Measurements from ENCODE around the gene NOTUM. TPM values are rescaled to one million over a fixed set of nuclear protein-coding genes. Genes with fewer than 3 reads are reported as not detected.
A peak's percentile ranks its signal among the peaks of the same experiment; 100 is the strongest.

The NOTUM gene
- polyA plus RNA-seq, 3 donors = not detected

- Histone ChIP-seq H3K9me3 (replicated peaks in 1 of 2; ENCODE audit: control insufficient read depth in 1 of 2, insufficient read depth in 1 of 2, low read length in 2 of 2) (peaks cover 0 to 5% of the 10 kb centered on the region in 2 donors), H3K4me2 (replicated peaks; ENCODE audit: extremely low read depth, low read length, poor library complexity, severe bottlenecking) (no peak overlapping the region), H3K4me1 (ENCODE audit: control insufficient read depth in 1 of 2, insufficient read depth in 2 of 2, low read length in 2 of 2) (peaks cover 10 to 19% of the 10 kb centered on the region in 2 donors), H3K36me3 (replicated peaks in 1 of 2; ENCODE audit: control insufficient read depth in 1 of 2, insufficient read depth in 2 of 2, low read length in 2 of 2) (no peaks in the 10 kb centered on the region), H3K9ac (ENCODE audit: insufficient read depth, low read length, poor library complexity, severe bottlenecking) (no peak overlapping the region), H3K27me3 (ENCODE audit: control insufficient read depth in 2 of 2, insufficient read depth in 2 of 2, low read length in 2 of 2) (peaks cover 22 to 37% of the 10 kb centered on the region in 2 donors), H3K79me2 (ENCODE audit: insufficient read depth, low read length) (no peaks in the 10 kb centered on the region), H3K4me3 (replicated peaks in 1 of 3; ENCODE audit: low read depth in 2 of 3, low read length in 3 of 3) (no peak overlapping the region), H2AFZ (ENCODE audit: insufficient read depth, low read depth, low read length, poor library complexity, severe bottlenecking) (no peak overlapping the region), H4K20me1 (ENCODE audit: insufficient read depth, low read length) (no peaks in the 10 kb centered on the region), H3K27ac (ENCODE audit: low read depth in 1 of 2, low read length in 2 of 2) (no peak overlapping the region)
- peak in 1 of 3 donors; percentile 4 for DNase-seq
- WGBS (ENCODE audit: insufficient coverage) = 97% methylated on average over 11 of the region's 19 CpGs
- H3K27ac Mint-ChIP-seq = no peak overlapping the region
- H3K4me1 Mint-ChIP-seq = peaks cover 5% of the 10 kb centered on the region
- H3K27me3 Mint-ChIP-seq (ENCODE audit: low read depth in 3 of 3) = peaks cover 25 to 55% (median 32%) of the 10 kb centered on the region in 3 donors
- intact Hi-C loops (cut with micrococcal nuclease) = loop anchor here in 1 of 2 donors (2.0 kb wide), 1 partner anchor 65 kb away; the partner anchor contains the start of genes CENPX and LRRC45
- no peak for TF ChIP-seq CTCF (IDR thresholded peaks at IDR 0.05)
- H3K9me3 Mint-ChIP-seq = peaks cover 0 to 13% (median 5%) of the 10 kb centered on the region in 7 donors
- H3K36me3 Mint-ChIP-seq = peaks cover 0 to 6% of the 10 kb centered on the region in 2 donors
- H3K4me3 Mint-ChIP-seq = peak overlapping the region in 1 of 2 donors; percentile 82
These were observed 3.1 kb downstream of the NOTUM start for GRCh38 chr17:81957691-81958432.

- no peak overlapping the region for H3K4me2 ChIP-seq (replicated peaks; ENCODE audit: extremely low read depth, low read length, poor library complexity, severe bottlenecking)
- Mint-ChIP-seq H3K4me3 (no peak overlapping the region), H3K27ac (peak overlapping the region in 1 of 7 donors; percentile 17), H3K36me3 (peaks cover 0 to 3% of the 10 kb centered on the region in 2 donors), H3K9me3 (peaks cover 0 to 7% (median 5%) of the 10 kb centered on the region in 7 donors), H3K27me3 (ENCODE audit: low read depth in 3 of 3) (peaks cover 17 to 47% (median 24%) of the 10 kb centered on the region in 3 donors), H3K4me1 (peaks cover 3% of the 10 kb centered on the region)
- H3K4me3 ChIP-seq (replicated peaks in 1 of 3; ENCODE audit: low read depth in 2 of 3, low read length in 3 of 3) = no peak overlapping the region
- no peak overlapping the region for H3K9ac ChIP-seq (ENCODE audit: insufficient read depth, low read length, poor library complexity, severe bottlenecking)
- TF ChIP-seq CTCF (IDR thresholded peaks at IDR 0.05) = no peak
- no peaks in the 10 kb centered on the region for H3K36me3 ChIP-seq (replicated peaks in 1 of 2; ENCODE audit: control insufficient read depth in 1 of 2, insufficient read depth in 2 of 2, low read length in 2 of 2)
- no peaks in the 10 kb centered on the region for H4K20me1 ChIP-seq (ENCODE audit: insufficient read depth, low read length)
- H3K27ac ChIP-seq (ENCODE audit: low read depth in 1 of 2, low read length in 2 of 2) = no peak overlapping the region
- no peaks in the 10 kb centered on the region for H3K79me2 ChIP-seq (ENCODE audit: insufficient read depth, low read length)
- H3K4me1 ChIP-seq (ENCODE audit: control insufficient read depth in 1 of 2, insufficient read depth in 2 of 2, low read length in 2 of 2) = peaks cover 13 to 19% of the 10 kb centered on the region in 2 donors
- peaks cover 18 to 27% of the 10 kb centered on the region in 2 donors for H3K27me3 ChIP-seq (ENCODE audit: control insufficient read depth in 2 of 2, insufficient read depth in 2 of 2, low read length in 2 of 2)
- whole genome bisulfite sequencing (ENCODE audit: insufficient coverage) = 95% methylated on average over 41 of the region's 45 CpGs
- H2AFZ ChIP-seq (ENCODE audit: insufficient read depth, low read depth, low read length, poor library complexity, severe bottlenecking) = no peak overlapping the region
- no peaks in the 10 kb centered on the region for H3K9me3 ChIP-seq (replicated peaks in 1 of 2; ENCODE audit: control insufficient read depth in 1 of 2, insufficient read depth in 1 of 2, low read length in 2 of 2)
- DNase-seq = peak in 1 of 3 donors; percentile 3
- intact Hi-C loops (cut with micrococcal nuclease) = no loop called here
These were observed 4.1 kb downstream of the NOTUM start for GRCh38 chr17:81956607-81957589.

Measured in CD14-positive monocyte (primary cell).